ENCODE data around the gene MTERF2.

The MTERF2 gene

GRCh38 chr12:106987846-106988245 is 900 bp upstream of the MTERF2 start:
- peak overlapping the region in 1 of 2 donors; percentile 22 for H3K9ac ChIP-seq (ENCODE audit: low read length in 2 of 2)
- no peaks in the 10 kb centered on the region for H3K9me3 ChIP-seq (ENCODE audit: control insufficient read depth in 2 of 2, low read length in 2 of 2)
- peaks cover 24% of the 10 kb centered on the region for H3K4me1 ChIP-seq (ENCODE audit: control insufficient read depth, insufficient read depth, low read length)
- H3K27ac ChIP-seq (ENCODE audit: low read length), result peak overlapping the region; percentile 88
- peak overlapping the region in 1 of 2 donors; percentile 93 for H3K4me3 ChIP-seq (ENCODE audit: low read length in 2 of 2)
- peaks cover 4 to 5% of the 10 kb centered on the region in 2 donors for H3K36me3 ChIP-seq (ENCODE audit: control insufficient read depth in 2 of 2, insufficient read depth in 2 of 2, low read length in 2 of 2)
- no peaks in the 10 kb centered on the region for H3K27me3 ChIP-seq (ENCODE audit: control insufficient read depth in 1 of 2, insufficient read depth in 2 of 2, low read length in 2 of 2)

- H3K36me3 ChIP-seq (ENCODE audit: control insufficient read depth in 2 of 2, insufficient read depth in 2 of 2, low read length in 2 of 2), result peaks cover 3 to 4% of the 10 kb centered on the region in 2 donors
- no peaks in the 10 kb centered on the region for H3K27me3 ChIP-seq (ENCODE audit: control insufficient read depth in 1 of 2, insufficient read depth in 2 of 2, low read length in 2 of 2)
- peak overlapping the region; percentile 88 for H3K27ac ChIP-seq (ENCODE audit: low read length)
- H3K4me3 ChIP-seq (ENCODE audit: low read length in 2 of 2), result peak overlapping the region; percentile 93 to 95
- H3K9me3 ChIP-seq (ENCODE audit: control insufficient read depth in 2 of 2, low read length in 2 of 2), result no peaks in the 10 kb centered on the region
- peak overlapping the region; percentile 94 for H3K9ac ChIP-seq (ENCODE audit: low read length in 2 of 2)
- H3K4me1 ChIP-seq (ENCODE audit: control insufficient read depth, insufficient read depth, low read length), result peaks cover 24% of the 10 kb centered on the region
These were observed 811 bp downstream of the MTERF2 start for GRCh38 chr12:106986135-106986534.

GRCh38 chr12:106985479-106985878 is 1.5 kb downstream of the MTERF2 start:
- peak overlapping the region; percentile 93 to 95 for H3K4me3 ChIP-seq (ENCODE audit: low read length in 2 of 2)
- no peak overlapping the region for H3K27ac ChIP-seq (ENCODE audit: low read length)
- no peaks in the 10 kb centered on the region for H3K27me3 ChIP-seq (ENCODE audit: control insufficient read depth in 1 of 2, insufficient read depth in 2 of 2, low read length in 2 of 2)
- peaks cover 24% of the 10 kb centered on the region for H3K4me1 ChIP-seq (ENCODE audit: control insufficient read depth, insufficient read depth, low read length)
- peaks cover 3 to 4% of the 10 kb centered on the region in 2 donors for H3K36me3 ChIP-seq (ENCODE audit: control insufficient read depth in 2 of 2, insufficient read depth in 2 of 2, low read length in 2 of 2)
- peak overlapping the region in 1 of 2 donors; percentile 94 for H3K9ac ChIP-seq (ENCODE audit: low read length in 2 of 2)
- H3K9me3 ChIP-seq (ENCODE audit: control insufficient read depth in 2 of 2, low read length in 2 of 2), result no peaks in the 10 kb centered on the region

DNA sequence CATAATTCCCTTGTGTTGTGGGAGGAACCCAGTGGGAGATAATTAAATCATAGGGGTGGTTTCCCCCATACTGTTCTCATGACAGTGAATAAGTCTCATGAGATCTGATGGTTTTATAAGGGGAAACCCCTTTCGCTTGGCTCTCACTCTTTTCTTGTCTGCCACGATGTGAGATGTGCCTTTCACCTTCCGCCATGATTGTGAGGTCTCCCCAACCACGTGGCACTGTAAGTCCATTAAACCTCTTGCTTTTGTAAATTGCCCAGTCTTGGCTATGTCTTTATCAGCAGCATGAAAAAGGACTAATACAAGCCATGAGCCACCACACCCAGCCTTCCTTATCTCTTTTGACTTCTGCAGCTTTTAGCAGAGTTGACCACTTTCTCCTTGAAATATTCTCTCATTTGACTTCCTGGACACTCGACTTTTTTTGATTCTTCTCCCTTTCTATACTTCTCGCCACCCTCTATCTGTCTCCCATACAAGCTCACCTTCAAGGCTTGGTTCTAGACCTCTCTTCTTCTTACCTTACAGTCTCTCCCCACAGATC is 2.3 kb downstream of the MTERF2 start:
- H3K9me3 ChIP-seq (ENCODE audit: control insufficient read depth in 2 of 2, low read length in 2 of 2), result no peaks in the 10 kb centered on the region

DNA sequence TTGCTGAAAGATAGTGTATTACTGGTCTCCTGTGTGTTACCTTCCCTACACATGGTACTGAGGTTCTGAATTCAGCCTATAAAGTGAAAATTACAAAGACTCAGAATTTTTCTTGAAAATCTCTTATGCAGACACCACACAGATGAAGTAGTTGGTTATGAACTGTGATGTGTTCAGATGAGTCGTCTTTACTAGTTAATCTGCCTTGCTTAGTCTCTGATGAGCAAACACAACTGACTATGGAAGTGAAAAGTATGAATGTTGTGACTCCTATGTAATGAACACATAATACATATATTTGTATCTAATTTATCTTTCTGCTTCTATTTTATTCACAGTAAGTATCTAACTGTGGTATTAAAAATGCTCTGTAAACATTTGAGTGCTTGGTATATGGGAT is 4.7 kb downstream of the MTERF2 start:
- Histone ChIP-seq H3K9ac (ENCODE audit: low read length in 2 of 2) (no peak overlapping the region), H3K9me3 (ENCODE audit: control insufficient read depth in 2 of 2, low read length in 2 of 2) (no peaks in the 10 kb centered on the region), H3K4me1 (ENCODE audit: control insufficient read depth, insufficient read depth, low read length) (peaks cover 19% of the 10 kb centered on the region), H3K27me3 (ENCODE audit: control insufficient read depth in 1 of 2, insufficient read depth in 2 of 2, low read length in 2 of 2) (no peaks in the 10 kb centered on the region), H3K4me3 (ENCODE audit: low read length in 2 of 2) (no peak overlapping the region), H3K36me3 (ENCODE audit: control insufficient read depth in 2 of 2, insufficient read depth in 2 of 2, low read length in 2 of 2) (peaks cover 4 to 5% of the 10 kb centered on the region in 2 donors), H3K27ac (ENCODE audit: low read length) (no peak overlapping the region)

More for the DNA sequence above, 2.3 kb downstream of the MTERF2 start:
- Histone ChIP-seq H3K36me3 (ENCODE audit: control insufficient read depth in 2 of 2, insufficient read depth in 2 of 2, low read length in 2 of 2) (peaks cover 4 to 5% of the 10 kb centered on the region in 2 donors), H3K27ac (ENCODE audit: low read length) (no peak overlapping the region), H3K4me1 (ENCODE audit: control insufficient read depth, insufficient read depth, low read length) (peaks cover 24% of the 10 kb centered on the region), H3K27me3 (ENCODE audit: control insufficient read depth in 1 of 2, insufficient read depth in 2 of 2, low read length in 2 of 2) (no peaks in the 10 kb centered on the region), H3K9ac (ENCODE audit: low read length in 2 of 2) (no peak overlapping the region), H3K4me3 (ENCODE audit: low read length in 2 of 2) (no peak overlapping the region)

DNA sequence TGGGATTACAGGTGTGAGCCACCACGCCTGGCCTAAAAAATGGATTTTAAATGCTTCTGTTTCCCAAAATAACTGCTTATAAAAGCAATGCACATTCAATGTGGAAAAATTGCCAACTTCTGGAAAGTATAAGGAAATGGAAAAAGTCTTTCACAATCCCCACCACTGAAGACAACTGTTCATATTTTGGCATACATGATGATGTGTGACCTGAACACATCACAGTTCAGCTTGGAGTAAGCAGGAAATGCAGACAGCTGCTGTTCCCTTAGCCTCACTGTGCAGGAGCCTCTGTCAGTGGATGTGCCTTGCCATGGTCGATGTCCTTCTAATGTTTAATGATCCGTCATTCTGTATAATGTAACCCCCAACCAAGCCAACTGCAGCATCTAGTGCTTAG is 5.2 kb downstream of the MTERF2 start:
- H3K27me3 ChIP-seq (ENCODE audit: control insufficient read depth in 1 of 2, insufficient read depth in 2 of 2, low read length in 2 of 2), result no peaks in the 10 kb centered on the region
- H3K4me3 ChIP-seq (ENCODE audit: low read length in 2 of 2), result no peak overlapping the region
- no peak overlapping the region for H3K27ac ChIP-seq (ENCODE audit: low read length)
- no peaks in the 10 kb centered on the region for H3K9me3 ChIP-seq (ENCODE audit: control insufficient read depth in 2 of 2, low read length in 2 of 2)
- peaks cover 4 to 5% of the 10 kb centered on the region in 2 donors for H3K36me3 ChIP-seq (ENCODE audit: control insufficient read depth in 2 of 2, insufficient read depth in 2 of 2, low read length in 2 of 2)
- H3K4me1 ChIP-seq (ENCODE audit: control insufficient read depth, insufficient read depth, low read length), result peaks cover 21% of the 10 kb centered on the region
- H3K9ac ChIP-seq (ENCODE audit: low read length in 2 of 2), result no peak overlapping the region

DNA sequence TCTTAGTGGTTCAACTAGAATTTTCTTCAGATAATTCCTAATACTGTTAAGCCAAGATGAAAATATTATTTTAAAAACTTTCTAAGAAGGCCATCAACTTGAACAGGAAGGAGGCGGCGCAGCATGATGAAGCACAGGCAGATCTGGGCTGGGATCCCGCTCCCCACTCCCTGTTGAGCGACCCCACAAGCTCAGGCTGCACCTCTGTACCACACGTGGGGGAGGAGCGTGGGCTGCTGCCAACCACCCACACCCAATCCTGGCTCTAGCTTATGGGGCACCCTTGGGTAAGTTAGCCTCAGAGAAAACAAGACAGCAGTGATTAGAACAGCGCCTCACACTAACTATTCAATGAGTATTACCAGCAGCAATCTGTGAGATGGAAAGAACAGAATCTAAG is 6.0 kb downstream of the MTERF2 start:
- no peak overlapping the region for H3K27ac ChIP-seq (ENCODE audit: low read length)
- H3K27me3 ChIP-seq (ENCODE audit: control insufficient read depth in 1 of 2, insufficient read depth in 2 of 2, low read length in 2 of 2), result no peaks in the 10 kb centered on the region
- H3K9me3 ChIP-seq (ENCODE audit: control insufficient read depth in 2 of 2, low read length in 2 of 2), result no peaks in the 10 kb centered on the region
- H3K36me3 ChIP-seq (ENCODE audit: control insufficient read depth in 2 of 2, insufficient read depth in 2 of 2, low read length in 2 of 2), result peaks cover 4 to 5% of the 10 kb centered on the region in 2 donors
- H3K4me1 ChIP-seq (ENCODE audit: control insufficient read depth, insufficient read depth, low read length), result peaks cover 21% of the 10 kb centered on the region
- no peak overlapping the region for H3K9ac ChIP-seq (ENCODE audit: low read length in 2 of 2)
- no peak overlapping the region for H3K4me3 ChIP-seq (ENCODE audit: low read length in 2 of 2)

- Histone ChIP-seq H3K4me1 (ENCODE audit: control insufficient read depth, insufficient read depth, low read length) (peaks cover 12% of the 10 kb centered on the region), H3K4me3 (ENCODE audit: low read length in 2 of 2) (peak overlapping the region in 1 of 2 donors; percentile 38), H3K9ac (ENCODE audit: low read length in 2 of 2) (no peak overlapping the region), H3K9me3 (ENCODE audit: control insufficient read depth in 2 of 2, low read length in 2 of 2) (no peaks in the 10 kb centered on the region), H3K36me3 (ENCODE audit: control insufficient read depth in 2 of 2, insufficient read depth in 2 of 2, low read length in 2 of 2) (peaks cover 0 to 4% of the 10 kb centered on the region in 2 donors), H3K27me3 (ENCODE audit: control insufficient read depth in 1 of 2, insufficient read depth in 2 of 2, low read length in 2 of 2) (no peaks in the 10 kb centered on the region), H3K27ac (ENCODE audit: low read length) (no peak overlapping the region)
These were observed 8.7 kb downstream of the MTERF2 start for GRCh38 chr12:106978035-106978800.

GRCh38 chr12:106976668-106977067 is 10.3 kb downstream of the MTERF2 start:
- H3K9me3 ChIP-seq (ENCODE audit: control insufficient read depth in 2 of 2, low read length in 2 of 2), result no peaks in the 10 kb centered on the region
- peak overlapping the region; percentile 43 for H3K27ac ChIP-seq (ENCODE audit: low read length)
- H3K27me3 ChIP-seq (ENCODE audit: control insufficient read depth in 1 of 2, insufficient read depth in 2 of 2, low read length in 2 of 2), result no peaks in the 10 kb centered on the region
- H3K4me1 ChIP-seq (ENCODE audit: control insufficient read depth, insufficient read depth, low read length), result peaks cover 12% of the 10 kb centered on the region
- H3K9ac ChIP-seq (ENCODE audit: low read length in 2 of 2), result no peak overlapping the region
- H3K4me3 ChIP-seq (ENCODE audit: low read length in 2 of 2), result no peak overlapping the region
- H3K36me3 ChIP-seq (ENCODE audit: control insufficient read depth in 2 of 2, insufficient read depth in 2 of 2, low read length in 2 of 2), result peaks cover 0 to 3% of the 10 kb centered on the region in 2 donors

- Histone ChIP-seq H3K9me3 (ENCODE audit: control insufficient read depth in 2 of 2, low read length in 2 of 2) (no peaks in the 10 kb centered on the region), H3K27me3 (ENCODE audit: control insufficient read depth in 1 of 2, insufficient read depth in 2 of 2, low read length in 2 of 2) (no peaks in the 10 kb centered on the region), H3K4me1 (ENCODE audit: control insufficient read depth, insufficient read depth, low read length) (peaks cover 12% of the 10 kb centered on the region), H3K4me3 (ENCODE audit: low read length in 2 of 2) (peak overlapping the region in 1 of 2 donors; percentile 3), H3K36me3 (ENCODE audit: control insufficient read depth in 2 of 2, insufficient read depth in 2 of 2, low read length in 2 of 2) (peaks cover 3 to 8% of the 10 kb centered on the region in 2 donors), H3K9ac (ENCODE audit: low read length in 2 of 2) (no peak overlapping the region), H3K27ac (ENCODE audit: low read length) (peak overlapping the region; percentile 53)
These were observed 10.8 kb downstream of the MTERF2 start for GRCh38 chr12:106975993-106976658.

Data from stomach smooth muscle (tissue), 2 donors.